ENCODE results near the gene LRP1B.

Gene LRP1B

DNA sequence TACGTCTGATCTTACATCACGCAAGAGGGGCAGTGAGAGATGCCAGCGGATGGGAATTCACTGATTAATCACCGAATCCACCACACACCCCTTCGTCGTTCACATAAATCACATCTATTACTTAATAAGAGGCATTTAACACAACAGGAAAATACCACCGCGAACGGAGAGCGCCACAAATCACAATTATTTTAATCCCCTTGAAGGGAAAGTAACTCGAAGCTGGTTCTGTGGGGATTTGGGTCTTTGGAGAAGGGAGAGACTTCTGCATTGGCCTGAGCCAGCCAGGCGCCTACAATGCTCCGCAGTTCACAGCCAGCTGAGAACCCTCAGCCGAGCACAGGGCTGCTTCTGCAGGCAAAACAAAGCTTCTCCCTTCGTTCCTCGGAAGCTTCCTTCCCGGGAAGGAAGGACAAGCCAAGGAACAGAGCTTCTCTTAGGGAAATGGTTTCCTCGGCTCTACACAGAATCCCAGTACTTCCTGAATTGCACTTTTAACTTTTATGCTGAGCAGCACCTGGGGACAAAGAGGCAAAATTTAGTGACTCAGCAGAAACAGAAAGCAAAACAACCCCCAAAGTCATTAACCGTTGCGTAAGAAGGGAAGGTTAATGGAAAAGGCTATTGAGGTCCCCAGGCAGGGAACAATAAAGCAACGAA, at the start of gene LRP1B:
TSS of gene LRP1B (minus strand) at position 7 of the 660 bp plus-strand sequence. CDS start 287 bp downstream, outside the sequence.
- H3K4me3 ChIP-seq = no peak within 1 kb of the TSS; the same call in 1 of the 2 replicates
- peaks cover 18% of the 10 kb centered on the region for H3K9me3 ChIP-seq
- H3K27ac ChIP-seq = no peak within 1 kb of the TSS
- no peak for TF ChIP-seq Cebpa-rat (IDR thresholded peaks at IDR 0.05)
- H3K9ac ChIP-seq = no peak within 1 kb of the TSS
- peak within 1 kb of the TSS; percentile 30; the same call in 1 of the 2 replicates for H3K4me2 ChIP-seq
- no peaks in the 10 kb centered on the region for H3K4me1 ChIP-seq
- H3K27me3 ChIP-seq = no peaks in the 10 kb centered on the region
- no peaks in the 10 kb centered on the region for H4K20me1 ChIP-seq
- no peaks in the 10 kb centered on the region for H3K36me3 ChIP-seq

- H3K4me3 ChIP-seq = no peak overlapping the region
- H3K27me3 ChIP-seq = no peaks in the 10 kb centered on the region
- no peak overlapping the region for H3K27ac ChIP-seq
- TF ChIP-seq Cebpa-rat (IDR thresholded peaks at IDR 0.05) = no peak
- peaks cover 4% of the 10 kb centered on the region for H3K4me1 ChIP-seq
- H3K9ac ChIP-seq = no peak overlapping the region
- H3K9me3 ChIP-seq = peaks cover 17% of the 10 kb centered on the region
- H3K36me3 ChIP-seq = no peaks in the 10 kb centered on the region
- H3K4me2 ChIP-seq = no peak overlapping the region
- H4K20me1 ChIP-seq = no peaks in the 10 kb centered on the region
Measured at GRCh38 chr2:142179686-142180085, 48.9 kb upstream of the LRP1B start.

- H3K9me3 ChIP-seq = peaks cover 9% of the 10 kb centered on the region
- H3K9ac ChIP-seq = no peak overlapping the region
- no peak overlapping the region for H3K27ac ChIP-seq
- H4K20me1 ChIP-seq = no peaks in the 10 kb centered on the region
- H3K36me3 ChIP-seq = no peaks in the 10 kb centered on the region
- H3K4me2 ChIP-seq = no peak overlapping the region
- H3K4me1 ChIP-seq = no peaks in the 10 kb centered on the region
- no peaks in the 10 kb centered on the region for H3K27me3 ChIP-seq
- TF ChIP-seq Cebpa-rat (IDR thresholded peaks at IDR 0.05) = no peak
- no peak overlapping the region for H3K4me3 ChIP-seq
Measured at GRCh38 chr2:142178604-142179003, 47.8 kb upstream of the LRP1B start.

DNA sequence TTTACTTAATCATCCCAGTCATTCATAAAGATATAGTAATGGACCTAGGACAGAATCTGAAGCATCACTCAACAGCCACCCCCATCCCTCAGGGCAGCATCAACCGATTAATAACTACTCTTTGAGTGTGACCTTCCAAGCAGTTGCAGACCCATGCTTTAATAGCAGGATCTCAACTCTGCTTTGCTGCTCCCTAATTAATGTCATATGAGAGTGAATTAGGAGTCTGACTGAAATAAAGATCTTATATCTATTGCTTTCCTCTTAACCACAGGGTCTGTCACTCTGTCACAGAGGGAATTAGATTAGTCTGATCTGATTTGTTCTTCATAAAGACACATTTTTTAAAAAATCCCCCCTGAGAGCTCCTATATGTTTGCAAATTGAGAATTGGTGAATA, 46.1 kb upstream of the LRP1B start:
- Histone ChIP-seq H3K36me3 (no peaks in the 10 kb centered on the region), H3K4me2 (no peak overlapping the region), H3K27ac (no peak overlapping the region), H3K27me3 (no peaks in the 10 kb centered on the region), H3K9ac (no peak overlapping the region), H4K20me1 (no peaks in the 10 kb centered on the region), H3K9me3 (no peaks in the 10 kb centered on the region; the same call in 1 of the 2 replicates), H3K4me1 (no peaks in the 10 kb centered on the region), H3K4me3 (no peak overlapping the region)
- TF ChIP-seq Cebpa-rat (IDR thresholded peaks at IDR 0.05) = no peak

GRCh38 chr2:142175813-142176338, 45.1 kb upstream of the LRP1B start:
- no peaks in the 10 kb centered on the region for H3K36me3 ChIP-seq
- no peak overlapping the region for H3K27ac ChIP-seq
- H4K20me1 ChIP-seq = no peaks in the 10 kb centered on the region
- no peaks in the 10 kb centered on the region; the same call in 1 of the 2 replicates for H3K9me3 ChIP-seq
- no peak overlapping the region for H3K9ac ChIP-seq
- H3K4me2 ChIP-seq = no peak overlapping the region
- H3K4me1 ChIP-seq = no peaks in the 10 kb centered on the region
- H3K4me3 ChIP-seq = no peak overlapping the region
- no peak for TF ChIP-seq Cebpa-rat (IDR thresholded peaks at IDR 0.05)
- no peaks in the 10 kb centered on the region for H3K27me3 ChIP-seq

DNA sequence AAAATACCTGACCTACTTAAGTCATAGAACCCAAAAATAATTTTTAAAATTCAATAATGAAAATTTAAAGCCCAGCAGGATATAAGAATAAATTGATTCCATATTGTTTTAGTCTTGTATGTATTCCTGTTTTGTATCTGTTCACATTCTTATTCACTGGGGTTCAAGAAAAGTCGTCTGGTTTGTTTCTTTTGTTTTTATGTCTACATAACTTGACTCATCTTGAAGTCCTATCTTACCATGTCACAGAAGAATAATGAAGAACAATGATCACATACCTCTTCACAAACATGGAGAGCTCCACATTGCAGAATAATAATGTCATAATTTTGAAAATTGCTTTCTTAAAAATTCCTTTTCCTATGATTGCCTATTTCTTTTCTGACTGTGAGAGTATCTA, 43.4 kb upstream of the LRP1B start:
- Histone ChIP-seq H3K4me3 (no peak overlapping the region), H3K9ac (no peak overlapping the region), H4K20me1 (no peaks in the 10 kb centered on the region), H3K36me3 (no peaks in the 10 kb centered on the region), H3K9me3 (no peaks in the 10 kb centered on the region), H3K27me3 (no peaks in the 10 kb centered on the region), H3K4me2 (no peak overlapping the region), H3K27ac (no peak overlapping the region), H3K4me1 (no peaks in the 10 kb centered on the region)
- no peak for TF ChIP-seq Cebpa-rat (IDR thresholded peaks at IDR 0.05)

GRCh38 chr2:142170847-142171246, 40.0 kb upstream of the LRP1B start:
- TF ChIP-seq Cebpa-rat (IDR thresholded peaks at IDR 0.05) = no peak
- no peak overlapping the region for H3K9ac ChIP-seq
- H3K9me3 ChIP-seq = no peaks in the 10 kb centered on the region
- H3K4me2 ChIP-seq = no peak overlapping the region
- H3K27me3 ChIP-seq = no peaks in the 10 kb centered on the region
- H3K4me1 ChIP-seq = peaks cover 10% of the 10 kb centered on the region; the same call in 1 of the 2 replicates
- H3K36me3 ChIP-seq = no peaks in the 10 kb centered on the region
- H4K20me1 ChIP-seq = no peaks in the 10 kb centered on the region
- H3K4me3 ChIP-seq = no peak overlapping the region
- no peak overlapping the region for H3K27ac ChIP-seq

DNA sequence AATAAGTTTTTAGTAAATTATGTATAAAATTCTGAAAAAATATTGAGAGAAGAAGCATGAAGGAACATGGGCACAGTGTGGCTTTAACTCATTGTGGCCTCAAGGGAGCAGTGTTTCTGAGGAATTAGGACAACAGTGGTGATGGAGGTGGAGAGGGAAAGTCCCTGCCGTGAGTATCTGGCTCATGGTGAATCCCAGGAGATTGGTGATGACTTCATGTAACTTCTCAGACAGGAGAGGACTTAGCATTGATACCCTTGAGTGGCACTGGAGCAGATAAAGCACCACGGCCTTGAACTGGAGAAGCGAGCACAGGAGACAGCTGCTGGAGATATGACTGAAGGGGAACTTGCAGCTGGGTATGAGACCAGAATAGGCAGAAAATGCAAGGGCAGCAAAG, 35.0 kb upstream of the LRP1B start:
- H3K9me3 ChIP-seq = 0 out of 2 replicates have a peak, but pooled peaks cover 4% of the 10 kb centered on the region
- H3K27ac ChIP-seq = no peak overlapping the region
- no peak overlapping the region for H3K4me2 ChIP-seq
- no peak overlapping the region for H3K9ac ChIP-seq
- no peaks in the 10 kb centered on the region for H3K27me3 ChIP-seq
- TF ChIP-seq Cebpa-rat (IDR thresholded peaks at IDR 0.05) = no peak
- H3K4me3 ChIP-seq = no peak overlapping the region
- no peaks in the 10 kb centered on the region for H4K20me1 ChIP-seq
- no peaks in the 10 kb centered on the region for H3K36me3 ChIP-seq
- peaks cover 10% of the 10 kb centered on the region; the same call in 1 of the 2 replicates for H3K4me1 ChIP-seq

DNA sequence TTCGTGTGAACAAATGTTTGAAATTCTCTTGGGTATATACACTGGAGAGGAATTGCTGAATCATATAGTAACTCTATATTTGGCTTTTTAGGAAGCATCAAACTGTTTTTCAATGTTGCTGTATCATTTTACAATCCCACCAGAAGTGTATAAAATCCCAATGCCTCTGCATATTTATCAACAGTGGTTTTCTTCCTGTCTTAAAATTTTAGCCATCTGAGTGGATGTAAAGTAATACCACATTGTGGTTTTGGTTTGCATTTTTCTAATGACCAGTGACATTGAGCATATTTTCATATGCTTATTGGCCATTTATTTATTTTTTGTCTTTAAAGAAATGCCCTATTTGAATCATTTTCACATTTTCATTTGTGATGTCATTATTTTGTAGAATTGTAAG, 22.8 kb upstream of the LRP1B start:
- no peak for TF ChIP-seq Cebpa-rat (IDR thresholded peaks at IDR 0.05)
- Histone ChIP-seq H3K4me3 (no peak overlapping the region), H3K27ac (no peak overlapping the region), H3K4me2 (no peak overlapping the region), H4K20me1 (no peaks in the 10 kb centered on the region), H3K36me3 (no peaks in the 10 kb centered on the region), H3K4me1 (no peaks in the 10 kb centered on the region), H3K27me3 (no peaks in the 10 kb centered on the region), H3K9me3 (no peaks in the 10 kb centered on the region; the same call in 1 of the 2 replicates), H3K9ac (no peak overlapping the region)

DNA sequence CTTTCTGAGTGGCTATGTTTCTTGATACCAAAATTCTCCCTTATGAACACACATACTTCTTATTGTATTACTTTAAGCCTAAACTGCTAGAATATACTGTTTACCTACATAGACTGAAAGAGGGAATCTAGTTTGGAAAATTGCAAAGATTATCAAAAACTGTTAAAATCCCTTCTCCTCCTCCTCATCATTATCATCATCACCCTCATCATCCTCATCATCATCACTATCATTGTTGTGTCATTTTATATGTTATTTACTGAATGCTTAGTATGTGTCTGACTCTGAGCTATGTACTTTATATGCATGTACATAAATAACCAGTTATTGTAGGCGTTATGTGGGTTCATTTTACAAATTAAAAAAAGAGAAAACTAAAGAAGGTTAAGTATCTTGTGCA, 19.6 kb upstream of the LRP1B start:
- H4K20me1 ChIP-seq = no peaks in the 10 kb centered on the region
- no peaks in the 10 kb centered on the region for H3K27me3 ChIP-seq
- H3K36me3 ChIP-seq = no peaks in the 10 kb centered on the region
- H3K9me3 ChIP-seq = no peaks in the 10 kb centered on the region; the same call in 1 of the 2 replicates
- no peak overlapping the region for H3K4me2 ChIP-seq
- peaks cover 10% of the 10 kb centered on the region for H3K4me1 ChIP-seq
- no peak overlapping the region for H3K27ac ChIP-seq
- no peak for TF ChIP-seq Cebpa-rat (IDR thresholded peaks at IDR 0.05)
- no peak overlapping the region for H3K9ac ChIP-seq
- no peak overlapping the region for H3K4me3 ChIP-seq
